Epithelial cell of prostate (primary cell): Measurements from ENCODE around the gene RPL32.
"Not testable (repeated sequence)": the region's sequence is repeated elsewhere in the genome, so short reads cannot be mapped to it uniquely, and the experiment has no call there.

ENCODE experiments used
- DNase-seq: peaks from one replicate; pipeline ENCODE4 v3.0.0-alpha.2; 2011; ENCODE audit warnings: low read depth, low spot score
- H3K27ac ChIP-seq: fragments of 450-650 bp; 2 replicates; pipeline ENCODE4 v1.5.1; 2017; ENCODE audit warnings: mild to moderate bottlenecking

The RPL32 gene

DNA sequence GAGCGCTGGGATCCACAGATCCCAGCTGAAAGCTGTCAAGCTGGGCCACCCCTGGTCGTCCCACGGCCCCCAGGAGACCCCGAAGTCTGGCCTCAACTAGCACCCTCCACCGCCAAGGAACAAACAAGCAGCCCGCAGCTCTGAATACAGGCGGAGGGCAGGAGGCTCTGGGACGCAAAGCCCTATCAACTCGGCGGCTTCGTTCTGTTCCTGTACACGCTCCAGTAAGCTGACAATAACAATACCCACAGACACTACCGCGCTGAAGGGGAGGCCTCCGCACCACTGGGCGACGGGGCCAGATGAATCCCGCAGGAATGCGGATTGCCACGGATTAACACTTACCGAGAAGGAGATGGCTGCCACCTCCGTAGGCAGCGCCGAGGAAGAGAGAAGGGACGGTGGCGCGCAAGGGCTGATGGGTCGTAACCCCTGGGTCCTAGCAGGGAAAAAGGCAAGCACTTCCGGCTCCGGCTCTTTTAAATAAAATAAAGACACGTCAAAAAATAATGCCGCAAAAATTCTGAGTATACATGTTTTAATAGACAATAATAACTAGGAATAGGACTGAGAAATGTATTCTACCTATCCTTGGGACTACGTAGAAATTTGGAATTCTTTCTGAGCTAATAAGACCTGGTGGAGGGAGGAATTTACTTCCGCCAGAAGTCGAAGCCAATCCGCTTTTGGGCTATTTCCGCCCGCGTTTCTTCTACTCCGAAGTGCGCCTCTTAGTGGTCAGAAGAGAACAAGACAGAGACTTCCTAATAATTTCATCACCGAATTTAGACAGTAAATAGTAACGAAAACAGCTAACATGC lies at the start of gene RPL32:
Gene RPL32 (minus strand): TSS at position 417 of the 821 bp plus-strand sequence. CDS start 1,328 bp downstream, outside the sequence.
- peak within 1 kb of the TSS; percentile 84 for H3K27ac ChIP-seq
- peak; percentile 81 for DNase-seq

DNA sequence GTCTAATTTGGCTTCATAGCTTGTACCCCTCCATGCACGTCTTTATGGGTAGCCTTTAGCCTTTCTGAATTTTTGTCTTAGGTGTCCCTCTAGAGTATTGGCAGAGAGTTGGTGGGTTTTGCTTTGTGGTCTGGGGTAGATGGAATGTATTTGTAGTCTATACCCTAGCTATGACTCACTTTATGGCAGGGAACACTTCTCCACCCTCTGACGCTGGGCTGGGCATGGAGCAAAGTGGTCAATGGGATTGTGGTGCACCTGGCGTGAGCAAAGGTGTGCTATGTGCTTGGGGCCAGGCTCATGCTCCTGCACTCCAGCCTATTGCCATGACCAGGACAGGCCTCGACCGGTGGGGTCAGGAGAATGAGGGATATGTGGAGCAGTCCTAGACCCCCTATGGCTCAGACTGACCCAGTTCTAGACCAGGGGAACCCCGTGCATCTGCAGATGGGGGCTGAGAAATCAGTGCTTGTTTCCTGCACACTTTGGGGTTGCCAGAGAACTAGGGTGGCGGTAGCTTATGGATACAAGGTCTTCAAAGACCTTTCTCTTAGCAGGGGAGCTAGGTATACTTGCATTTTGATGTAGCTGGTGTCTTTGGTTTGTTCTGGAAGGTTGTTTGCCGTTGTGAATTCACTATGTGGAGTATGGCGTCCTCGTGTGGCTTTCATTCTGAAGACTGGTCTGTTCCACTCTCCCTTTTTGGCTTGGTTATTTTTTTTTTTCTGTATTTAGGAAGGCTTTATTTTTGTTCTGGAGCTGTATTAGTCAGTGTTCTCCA lies 49.4 kb upstream of the RPL32 start:
- DNase-seq: no peak

DNA sequence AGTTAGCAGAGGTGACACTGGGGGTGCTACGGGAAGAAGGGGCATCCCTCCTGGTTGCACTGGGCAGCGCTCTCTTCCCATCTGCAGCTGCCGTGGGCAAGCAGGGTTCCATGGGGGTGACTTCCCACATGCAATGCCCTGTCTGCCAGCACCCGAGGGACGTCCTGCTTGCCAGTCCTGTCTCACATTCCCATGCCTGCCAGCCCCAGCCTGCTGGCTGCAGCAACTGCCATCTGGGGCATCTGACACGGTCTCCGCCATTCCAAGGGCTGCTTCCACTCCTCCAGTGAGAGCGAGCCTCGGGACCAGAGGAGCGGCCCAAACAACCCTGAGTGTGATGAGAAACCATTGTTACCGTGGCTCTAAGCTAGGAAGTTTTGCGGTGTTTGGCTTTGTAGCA lies 45.4 kb upstream of the RPL32 start:
- H3K27ac ChIP-seq: no peak overlapping the region
- no peak for DNase-seq

More for the DNA sequence above, 49.4 kb upstream of the RPL32 start:
- no peak overlapping the region for H3K27ac ChIP-seq

DNA sequence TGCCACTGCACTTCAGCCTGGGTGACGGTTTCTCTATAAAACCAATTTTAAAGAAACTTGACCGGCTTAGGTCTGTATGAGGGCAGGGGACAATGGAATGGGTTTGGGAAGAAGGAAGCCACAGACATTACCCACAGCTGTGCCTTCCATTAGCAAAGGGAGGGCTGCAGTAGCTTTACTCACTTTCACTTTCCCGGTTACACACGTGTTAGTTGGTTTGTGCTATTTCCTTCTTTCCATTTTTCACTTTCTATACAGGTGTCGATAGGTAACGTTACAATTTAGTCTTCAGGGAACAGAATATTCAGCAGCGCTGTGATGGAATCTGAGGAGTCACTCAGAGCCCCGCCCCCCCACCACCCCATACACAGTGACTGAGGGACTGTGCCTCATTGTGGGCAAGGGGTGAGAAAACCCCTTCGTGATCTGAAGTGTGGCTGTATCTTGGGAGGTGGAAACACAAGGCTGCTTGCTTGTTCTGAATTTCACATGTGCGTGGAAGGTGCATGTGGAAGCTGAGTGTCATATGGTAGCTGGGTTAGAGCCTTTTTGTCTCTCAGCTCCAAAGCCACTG lies 44.8 kb upstream of the RPL32 start:
- no peak overlapping the region for H3K27ac ChIP-seq

DNA sequence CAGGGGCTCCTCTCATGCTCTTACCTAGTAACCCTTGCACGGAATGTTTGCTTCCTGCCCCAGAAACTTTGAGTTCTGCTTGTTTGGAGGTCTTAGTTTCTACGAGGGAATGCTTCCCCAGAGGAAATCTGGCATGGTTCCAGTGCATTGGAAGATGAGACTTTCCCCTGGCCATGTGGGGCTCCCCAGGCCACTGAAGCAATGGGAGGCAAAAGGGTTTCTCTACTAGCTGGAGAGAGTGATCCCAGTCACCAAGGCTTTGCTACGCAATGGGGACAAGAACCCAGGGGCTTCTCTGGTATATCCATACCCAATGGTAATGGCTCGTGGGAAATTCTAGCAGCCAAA lies 44.2 kb upstream of the RPL32 start:
- DNase-seq: no peak
- H3K27ac ChIP-seq: no peak overlapping the region

More for the DNA sequence above, 44.8 kb upstream of the RPL32 start:
- no peak for DNase-seq

DNA sequence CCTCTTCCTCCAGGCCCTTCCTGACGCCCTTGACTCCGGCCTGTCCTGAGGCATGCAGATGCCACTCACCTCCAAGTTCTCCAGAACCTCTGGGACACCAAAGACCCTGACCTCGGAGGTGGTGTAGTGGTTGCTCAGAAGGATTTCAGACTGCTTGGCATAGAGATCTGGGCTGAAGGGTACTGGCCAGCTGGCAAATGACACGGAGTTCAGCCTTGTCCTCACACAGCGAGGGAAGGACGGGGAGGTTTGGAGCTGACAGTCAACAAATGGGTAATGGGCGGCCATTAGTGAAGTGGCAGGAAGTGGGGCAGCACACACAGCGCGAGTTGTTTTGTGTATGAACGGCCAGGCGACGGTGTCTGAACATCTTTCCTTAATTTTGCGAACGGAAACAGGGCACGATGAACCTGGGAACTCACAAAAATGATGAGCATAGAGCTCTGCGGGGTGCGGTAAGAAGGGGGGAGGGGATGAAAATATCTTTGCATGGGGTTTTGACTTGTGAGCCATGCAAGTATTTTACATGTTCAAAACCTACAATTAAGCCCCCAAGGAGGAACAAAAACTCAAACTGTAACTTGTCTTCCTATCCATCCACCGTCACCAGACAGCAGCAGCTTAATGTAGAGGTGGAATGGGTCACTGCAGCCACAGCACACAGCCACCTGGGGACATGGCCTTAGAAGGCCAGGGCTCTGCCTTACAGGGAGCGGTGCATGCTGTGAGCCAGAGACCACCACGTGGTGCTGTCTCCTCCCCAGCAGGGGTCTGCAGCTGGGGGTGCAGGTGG lies 43.6 kb upstream of the RPL32 start:
- no peak for DNase-seq
- no peak overlapping the region for H3K27ac ChIP-seq

DNA sequence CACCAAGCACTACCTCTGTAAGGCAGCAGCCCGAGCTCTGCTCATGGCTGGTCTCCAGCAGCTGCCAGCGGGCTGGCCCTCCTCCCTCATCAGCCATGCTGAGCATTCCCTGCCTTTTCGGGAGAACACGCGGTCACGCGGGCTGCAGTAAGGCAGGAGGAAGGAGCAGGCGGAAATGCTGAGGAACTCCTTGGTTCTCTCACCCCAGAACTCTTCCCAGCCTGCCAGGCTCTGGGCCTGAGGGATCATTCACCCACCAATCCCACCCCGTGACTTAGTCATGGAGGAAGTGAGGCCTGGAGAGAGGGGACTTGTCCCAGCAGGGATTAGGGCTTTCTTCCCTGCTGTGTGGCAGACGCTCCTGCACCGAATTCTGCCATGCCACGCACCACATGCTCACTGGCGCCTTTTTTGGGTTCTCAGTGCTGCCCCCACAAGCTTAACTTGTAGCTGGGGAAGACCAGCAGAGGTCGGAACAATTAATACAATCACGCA lies 42.9 kb upstream of the RPL32 start:
- no peak overlapping the region for H3K27ac ChIP-seq
- DNase-seq: no peak

DNA sequence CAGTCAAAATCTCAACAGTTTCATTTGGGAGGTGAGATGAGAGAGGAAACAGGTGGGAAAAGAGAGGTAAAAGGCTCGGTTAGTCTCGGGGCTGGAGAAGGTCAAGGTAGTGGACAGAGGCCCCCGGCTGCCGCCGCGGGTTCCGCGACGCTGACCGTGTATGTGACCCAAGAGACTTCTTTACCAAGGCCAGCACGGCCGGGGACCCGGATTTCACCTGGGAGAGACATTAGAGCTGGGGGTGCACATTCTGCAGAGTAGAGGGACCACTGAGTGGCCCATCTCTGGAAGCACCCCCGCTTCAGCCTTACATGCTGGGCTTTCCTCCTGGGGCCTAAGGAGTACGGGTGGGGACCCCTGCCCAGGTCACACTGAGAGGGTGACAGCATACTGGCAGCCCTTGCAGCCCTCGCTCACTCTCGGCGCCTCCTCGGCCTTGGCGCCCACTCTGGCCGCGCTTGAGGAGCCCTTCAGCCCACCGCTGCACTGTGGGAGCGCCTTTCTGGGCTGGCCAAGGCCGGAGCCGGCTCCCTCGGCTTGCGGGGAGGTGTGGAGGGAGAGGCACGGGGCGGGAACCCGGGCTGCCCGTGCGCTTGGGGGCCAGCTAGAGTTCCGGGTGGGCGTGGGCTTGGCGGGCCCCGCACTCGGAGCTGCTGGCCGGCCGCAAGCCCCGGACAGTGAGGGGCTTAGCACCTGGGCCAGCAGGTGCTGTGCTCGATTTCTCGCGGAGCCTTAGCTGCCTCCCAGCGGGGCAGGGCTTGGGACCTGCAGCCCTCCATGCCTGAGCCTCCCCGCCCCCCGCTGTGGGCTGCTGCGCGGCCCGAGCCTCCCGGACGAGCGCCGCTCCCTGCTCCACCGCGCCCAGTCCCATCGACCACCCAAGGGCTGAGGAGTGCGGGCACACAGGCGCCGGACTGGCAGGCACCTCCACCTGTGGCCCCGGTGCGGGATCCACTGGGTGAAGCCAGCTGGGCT lies 41.3 kb upstream of the RPL32 start:
- no peak overlapping the region for H3K27ac ChIP-seq
- DNase-seq: no peak

DNA sequence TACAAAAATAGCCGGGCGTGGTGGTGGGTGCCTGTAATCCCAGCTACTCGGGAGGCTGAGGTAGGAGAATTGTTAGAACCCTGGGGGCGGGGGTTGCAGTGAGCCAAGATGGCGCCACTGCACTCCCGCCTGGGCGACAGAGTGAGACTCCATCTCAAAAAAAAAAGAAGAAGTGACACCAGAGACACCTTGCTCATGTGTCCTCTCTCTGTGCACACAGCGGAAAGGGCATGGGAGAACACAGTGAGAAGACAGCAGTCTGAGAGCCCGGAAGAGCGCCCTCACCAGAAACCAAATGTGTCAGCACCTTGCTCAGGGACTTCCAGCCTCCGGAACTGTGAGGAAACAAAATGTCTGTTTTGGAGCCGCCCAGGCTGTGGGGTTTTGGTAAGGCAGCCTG lies 40.5 kb upstream of the RPL32 start:
- DNase-seq, H3K27ac ChIP-seq: not testable (repeated sequence)

DNA sequence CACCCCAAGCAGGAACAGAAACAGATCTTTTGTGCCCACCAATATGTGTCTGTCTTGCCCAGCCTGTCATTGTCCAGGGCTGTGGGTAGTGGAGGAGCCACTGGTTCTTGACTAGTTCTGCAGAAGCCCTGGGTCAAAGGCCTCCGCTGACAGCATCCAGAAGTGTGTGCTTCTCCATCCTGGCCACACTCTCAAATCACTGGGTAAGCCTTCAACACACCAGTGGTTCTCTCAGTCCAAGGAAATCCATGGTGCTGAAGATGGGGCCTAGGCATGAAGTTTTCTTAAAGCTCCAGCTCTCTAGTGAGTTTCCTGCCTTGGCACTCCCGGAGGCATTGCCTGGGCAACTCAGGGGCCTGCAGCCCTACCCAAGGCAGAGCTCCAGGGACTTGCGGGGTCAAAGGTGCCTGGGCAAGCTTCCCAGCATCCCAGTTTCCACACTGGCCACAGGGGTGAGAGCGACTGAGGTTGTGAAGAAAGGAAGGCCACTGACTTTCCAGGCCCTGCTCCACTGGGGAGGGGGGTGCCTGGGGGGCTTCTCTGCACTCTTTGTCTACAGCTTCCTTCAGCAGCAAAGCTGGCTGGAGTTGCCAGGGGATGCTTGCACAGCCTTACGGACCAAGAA lies 37.9 kb upstream of the RPL32 start:
- DNase-seq: no peak
- H3K27ac ChIP-seq: no peak overlapping the region

DNA sequence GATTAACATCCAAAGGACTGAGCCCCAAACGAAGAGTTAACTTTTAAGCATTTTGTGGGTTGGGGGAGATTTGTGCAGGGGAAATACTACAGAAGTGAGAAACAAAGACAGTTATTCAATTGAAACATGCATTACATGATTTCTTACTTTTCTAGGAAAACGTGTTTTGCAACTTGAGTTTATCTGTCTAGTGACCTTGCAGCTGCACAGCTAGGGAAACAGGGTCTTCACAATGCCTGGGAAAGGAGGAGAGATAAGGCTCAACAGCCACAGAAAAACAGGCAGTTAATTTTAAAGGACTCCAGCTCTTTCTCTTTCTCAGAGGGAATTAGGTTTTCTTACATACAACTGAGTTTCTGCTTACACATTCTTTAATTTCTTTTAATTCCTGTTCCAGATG lies 37.4 kb upstream of the RPL32 start:
- not testable (repeated sequence) for H3K27ac ChIP-seq, DNase-seq

DNA sequence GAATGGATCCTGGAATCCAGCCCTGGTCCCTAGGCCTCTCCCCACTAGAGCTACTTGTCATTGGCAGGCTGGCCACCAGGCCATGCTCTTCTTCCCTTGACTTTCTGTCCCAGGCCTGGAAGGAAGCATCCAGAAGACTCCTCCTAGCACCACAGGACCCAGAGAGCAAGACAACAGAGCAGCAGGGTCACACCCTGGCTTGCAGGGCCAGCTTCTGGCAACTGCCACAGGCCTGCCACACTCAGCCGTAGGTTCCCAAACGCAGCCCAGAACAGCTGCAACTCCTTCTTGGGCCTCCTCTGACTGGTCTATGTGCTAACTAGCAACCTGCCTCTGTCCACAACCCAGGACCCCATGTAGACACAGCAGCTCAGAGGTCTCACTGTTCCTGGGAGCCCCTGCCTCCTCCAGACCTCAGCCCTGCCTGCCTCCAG lies 36.8 kb upstream of the RPL32 start:
- H3K27ac ChIP-seq: no peak overlapping the region
- no peak for DNase-seq

DNA sequence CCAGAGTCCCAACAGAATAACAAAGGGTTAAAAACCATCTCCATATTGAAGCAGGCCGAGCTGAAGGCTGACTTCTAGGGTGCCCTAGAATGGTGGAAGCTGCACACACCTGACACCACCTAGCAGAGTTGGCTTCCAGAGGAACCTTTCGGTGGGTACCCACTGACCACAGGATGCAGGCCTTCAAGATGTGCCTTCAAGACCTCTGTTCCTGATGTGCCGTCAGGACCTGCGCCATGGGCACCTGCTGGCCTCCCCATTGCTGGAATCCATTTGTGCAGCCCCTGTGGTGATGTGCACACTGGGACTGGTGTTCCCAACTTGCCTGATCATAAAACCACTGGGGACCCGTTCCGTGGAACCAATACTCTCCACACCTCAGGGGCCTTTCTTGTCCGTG lies 35.7 kb upstream of the RPL32 start:
- DNase-seq: no peak
- H3K27ac ChIP-seq: no peak overlapping the region

DNA sequence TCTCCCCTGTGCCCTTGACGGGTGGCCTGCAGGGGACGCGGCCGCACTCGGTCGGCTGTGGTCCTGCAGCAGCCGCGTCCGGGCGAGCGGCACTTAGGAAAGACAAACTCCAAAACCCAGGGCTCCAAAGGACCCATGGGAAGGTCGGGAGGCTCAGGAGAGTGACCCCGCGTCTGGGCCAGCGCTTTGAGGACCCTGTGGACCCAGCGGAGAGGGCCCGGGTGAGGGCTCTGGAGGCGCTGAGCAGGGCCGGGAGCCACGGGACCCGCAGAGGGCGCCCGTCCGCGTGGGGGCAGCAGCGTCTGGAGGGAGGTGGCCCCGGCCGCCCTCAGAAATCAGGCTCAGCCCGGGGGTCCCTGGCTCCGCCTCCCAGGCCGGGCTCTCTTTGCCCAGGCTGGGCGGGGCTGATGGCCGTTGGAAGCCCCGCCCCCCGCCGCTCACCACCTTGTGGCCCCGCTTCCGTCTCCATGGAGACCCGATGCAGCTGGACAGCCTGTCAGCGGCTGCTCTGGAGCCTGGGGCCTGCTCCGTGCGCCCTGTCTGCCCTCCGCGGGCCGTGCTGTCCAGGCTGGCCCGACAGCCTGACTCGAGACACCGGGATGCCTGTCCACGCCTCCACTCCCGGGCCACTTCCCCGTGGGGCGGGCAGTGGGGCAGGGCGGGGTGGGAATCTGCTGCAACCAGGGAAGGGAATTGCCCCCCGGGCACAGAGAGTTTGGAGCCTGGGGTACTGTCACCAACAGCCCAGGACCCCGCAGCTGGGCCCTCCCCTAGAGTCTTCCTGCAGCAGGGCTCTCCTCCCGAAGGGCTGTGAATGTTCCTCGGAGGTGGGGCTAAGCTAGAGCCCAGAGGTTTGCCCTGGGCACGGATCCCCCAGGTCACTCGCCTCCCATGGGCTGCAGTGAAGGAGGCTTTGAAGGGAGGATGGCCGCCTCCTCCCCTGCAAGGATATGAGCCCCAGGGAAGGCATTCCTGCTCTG lies 34.8 kb upstream of the RPL32 start:
- DNase-seq: no peak
- H3K27ac ChIP-seq: no peak overlapping the region

DNA sequence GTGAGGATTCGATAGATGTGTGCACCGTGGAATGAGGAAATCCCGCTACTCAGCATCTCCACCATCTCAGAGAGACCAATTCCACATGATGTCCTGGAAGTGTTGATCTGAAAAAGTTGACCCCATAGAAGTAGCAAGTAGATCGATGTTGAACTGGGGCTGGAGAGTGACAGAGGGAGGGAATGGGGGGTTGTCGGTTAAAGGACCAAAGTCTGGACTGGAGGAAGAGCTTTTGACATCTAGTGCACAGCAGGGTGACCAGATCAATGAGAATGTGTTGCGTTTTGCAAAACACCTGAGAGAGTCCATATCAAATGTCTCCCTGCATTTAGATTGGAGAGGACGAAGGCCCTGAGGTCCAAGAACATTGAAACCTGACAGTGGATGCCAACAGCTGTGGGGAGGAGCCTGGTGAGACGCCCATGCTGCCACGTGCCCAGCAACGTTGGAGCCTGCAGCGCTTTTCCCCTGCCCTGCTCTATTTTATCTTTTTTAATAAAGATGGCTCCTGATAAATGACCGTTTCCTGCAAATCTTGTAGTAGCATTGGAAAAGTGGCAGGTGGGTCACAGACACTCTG lies 30.1 kb upstream of the RPL32 start:
- no peak overlapping the region for H3K27ac ChIP-seq
- no peak for DNase-seq

DNA sequence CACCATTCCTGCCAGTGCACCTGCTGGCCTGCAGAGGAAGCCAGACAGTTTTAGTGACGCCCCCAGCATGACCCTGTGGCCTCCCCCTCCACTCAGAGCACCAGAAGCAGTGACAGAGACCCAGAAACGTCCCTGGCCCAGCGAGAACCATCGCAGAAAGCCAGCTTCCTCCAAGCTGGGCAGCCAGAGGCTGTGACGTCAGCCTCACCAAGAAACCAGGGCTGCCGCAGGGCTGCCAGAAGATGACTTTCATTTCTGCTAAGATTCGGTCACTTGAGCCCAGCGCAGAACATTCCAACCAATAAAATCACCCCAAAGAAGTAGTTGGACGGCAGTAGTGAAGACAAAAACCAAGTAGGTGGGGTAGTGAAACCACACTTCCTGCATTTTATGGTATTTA lies 29.6 kb upstream of the RPL32 start:
- H3K27ac ChIP-seq: no peak overlapping the region
- no peak for DNase-seq

DNA sequence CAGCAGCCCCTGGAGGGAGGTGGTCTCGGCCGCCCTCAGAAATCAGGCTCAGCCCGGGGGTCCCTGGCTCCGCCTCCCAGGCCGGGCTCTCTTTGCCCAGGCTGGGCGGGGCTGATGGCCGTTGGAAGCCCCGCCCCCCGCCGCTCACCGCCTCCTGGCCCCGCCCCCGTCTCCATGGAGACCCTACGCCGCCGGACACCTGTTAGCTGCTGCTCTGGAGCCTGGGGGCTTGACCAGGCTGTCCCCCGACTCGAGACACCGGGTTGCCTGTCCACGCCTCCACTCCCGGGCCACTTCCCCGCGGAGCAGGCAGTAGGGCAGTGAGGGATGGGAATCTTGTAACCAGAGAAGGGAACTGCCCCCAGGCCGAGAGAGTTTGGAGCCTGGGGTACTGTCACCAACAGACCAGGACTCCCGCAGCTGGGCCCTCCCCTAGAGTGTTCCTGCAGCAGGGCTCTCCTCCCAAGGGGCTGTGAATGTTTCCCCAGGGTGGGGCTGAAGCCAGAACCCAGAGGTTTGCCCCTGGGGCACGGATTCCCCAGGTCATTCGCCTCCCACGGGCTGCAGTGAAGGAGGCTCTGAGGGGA lies 27.8 kb upstream of the RPL32 start:
- H3K27ac ChIP-seq: no peak overlapping the region
- no peak for DNase-seq
